Body of pancreas (tissue), 4 donors: ENCODE measurements around the gene CRNKL1.

Experiments
- POLR2A ChIP-seq, 3 donors: fragments of 450-650 bp; IDR thresholded peaks; one replicate each; pipeline ENCODE4 v1.6.1; 2016; ENCODE audit warnings: antibody characterized with exemption in 3 of 3, mild to moderate bottlenecking in 2 of 3
- TF ChIP-seq, protein P1 (sequence below), 7 experiments: fragments of 450-650 bp in 4 of 7; fragments of 200-600 bp in 3 of 7; sonication (generic) in 3 of 7; IDR thresholded peaks; one replicate each; pipeline ENCODE4 v1.5.1; 2016 to 2019; ENCODE audit warnings: antibody characterized with exemption in 7 of 7

DNA sequence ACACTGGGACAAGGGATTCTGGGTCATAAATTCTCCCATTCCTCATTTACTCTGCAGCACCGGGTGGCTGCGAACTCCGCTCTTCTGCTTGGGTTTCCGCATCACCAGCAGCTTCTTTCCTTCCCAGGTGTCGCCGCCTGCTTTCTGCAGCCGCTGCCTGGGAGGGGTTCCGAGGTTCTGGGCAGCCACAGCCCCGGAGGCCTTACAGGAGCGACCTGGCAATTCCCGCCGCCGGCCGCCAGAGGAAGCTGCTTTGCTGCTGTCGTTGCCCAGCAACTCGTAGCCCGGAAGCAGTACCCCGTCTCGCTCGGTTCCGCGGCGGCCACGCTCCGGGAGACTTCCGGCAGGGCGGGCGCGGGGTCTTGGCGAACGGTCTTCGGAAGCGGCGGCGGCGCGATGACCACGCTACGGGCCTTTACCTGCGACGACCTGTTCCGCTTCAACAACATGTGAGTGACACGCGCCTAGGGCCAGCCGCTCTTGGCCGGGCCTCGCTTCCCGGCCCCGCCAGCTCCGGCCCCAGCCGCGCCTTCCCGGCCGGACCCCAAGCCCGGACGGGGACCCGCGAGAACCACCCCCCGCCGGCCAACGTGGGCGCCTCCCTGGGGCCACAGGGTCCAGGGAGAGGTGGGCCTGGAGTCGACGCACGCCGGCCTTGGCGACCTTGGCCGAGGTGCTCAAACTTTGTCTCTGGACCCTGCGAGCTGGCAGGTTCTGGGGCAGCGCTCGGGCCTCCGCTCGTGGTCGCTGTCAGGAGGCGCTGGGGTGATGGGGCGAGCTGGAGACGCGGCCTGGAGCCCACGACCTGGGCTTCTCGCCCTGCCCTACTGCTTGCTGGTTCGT, 35.0 kb downstream of the CRNKL1 start, which contains the start of gene NAA20:
- TF ChIP-seq, protein P1, sequence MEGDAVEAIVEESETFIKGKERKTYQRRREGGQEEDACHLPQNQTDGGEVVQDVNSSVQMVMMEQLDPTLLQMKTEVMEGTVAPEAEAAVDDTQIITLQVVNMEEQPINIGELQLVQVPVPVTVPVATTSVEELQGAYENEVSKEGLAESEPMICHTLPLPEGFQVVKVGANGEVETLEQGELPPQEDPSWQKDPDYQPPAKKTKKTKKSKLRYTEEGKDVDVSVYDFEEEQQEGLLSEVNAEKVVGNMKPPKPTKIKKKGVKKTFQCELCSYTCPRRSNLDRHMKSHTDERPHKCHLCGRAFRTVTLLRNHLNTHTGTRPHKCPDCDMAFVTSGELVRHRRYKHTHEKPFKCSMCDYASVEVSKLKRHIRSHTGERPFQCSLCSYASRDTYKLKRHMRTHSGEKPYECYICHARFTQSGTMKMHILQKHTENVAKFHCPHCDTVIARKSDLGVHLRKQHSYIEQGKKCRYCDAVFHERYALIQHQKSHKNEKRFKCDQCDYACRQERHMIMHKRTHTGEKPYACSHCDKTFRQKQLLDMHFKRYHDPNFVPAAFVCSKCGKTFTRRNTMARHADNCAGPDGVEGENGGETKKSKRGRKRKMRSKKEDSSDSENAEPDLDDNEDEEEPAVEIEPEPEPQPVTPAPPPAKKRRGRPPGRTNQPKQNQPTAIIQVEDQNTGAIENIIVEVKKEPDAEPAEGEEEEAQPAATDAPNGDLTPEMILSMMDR (IDR thresholded peaks at IDR 0.05): peak; percentile 62 to 95 (median 88)
- peak; percentile 31 to 67 (median 61) for TF ChIP-seq POLR2A (IDR thresholded peaks at IDR 0.05)
